CMK (cell line): Measurements from ENCODE around the gene FOXN1.

Source experiments
- DNase-seq: peaks from one replicate; pipeline ENCODE4 v3.0.0-alpha.2; 2010; ENCODE audit warnings: low read depth

The FOXN1 gene

GRCh38 chr17:28526381-28526780, 20.2 kb downstream of the FOXN1 start:
- DNase-seq: no peak

GRCh38 chr17:28527181-28527681, 21.1 kb downstream of the FOXN1 start:
- no peak for DNase-seq

- no peak for DNase-seq
These were observed 21.7 kb downstream of the FOXN1 start for GRCh38 chr17:28527859-28528258.

GRCh38 chr17:28528327-28529012, 22.3 kb downstream of the FOXN1 start:
- DNase-seq: no peak

GRCh38 chr17:28529013-28529400, 22.9 kb downstream of the FOXN1 start:
- no peak for DNase-seq

- DNase-seq: no peak
These were observed 24.1 kb downstream of the FOXN1 start for GRCh38 chr17:28530250-28530649.

GRCh38 chr17:28530926-28531325, 24.8 kb downstream of the FOXN1 start:
- no peak for DNase-seq

GRCh38 chr17:28532050-28532960, 26.2 kb downstream of the FOXN1 start:
- DNase-seq: no peak

- no peak for DNase-seq
These were observed 27.1 kb downstream of the FOXN1 start for GRCh38 chr17:28533091-28533807.

GRCh38 chr17:28534740-28535375, 28.7 kb downstream of the FOXN1 start:
- no peak for DNase-seq

GRCh38 chr17:28536532-28537218, 30.5 kb downstream of the FOXN1 start:
- DNase-seq: no peak

GRCh38 chr17:28537219-28537610, 31.1 kb downstream of the FOXN1 start:
- no peak for DNase-seq

GRCh38 chr17:28538296-28538895, 32.2 kb downstream of the FOXN1 start:
- DNase-seq: no peak

GRCh38 chr17:28540231-28540630, 34.1 kb downstream of the FOXN1 start:
- DNase-seq: no peak

- DNase-seq: no peak
These were observed 35.3 kb downstream of the FOXN1 start for GRCh38 chr17:28541439-28541838.

- no peak for DNase-seq
These were observed 38.4 kb downstream of the FOXN1 start for GRCh38 chr17:28544402-28545140.

- no peak for DNase-seq
These were observed 39.0 kb downstream of the FOXN1 start for GRCh38 chr17:28545141-28545503.

- no peak for DNase-seq
These were observed 39.8 kb downstream of the FOXN1 start for GRCh38 chr17:28545787-28546415.

GRCh38 chr17:28547096-28547622, 41.0 kb downstream of the FOXN1 start:
- no peak for DNase-seq
